ENCODE measurements around the gene TSPAN5. TPM values are rescaled to one million over a fixed set of nuclear protein-coding genes. Genes with fewer than 3 reads are reported as not detected.
A peak's percentile ranks its signal among the peaks of the same experiment; 100 is the strongest.

TSPAN5 gene
- polyA plus RNA-seq, 1 experiment = 190 TPM

- DNase-seq (ENCODE audit: low read depth, low spot score) = no peak
- Histone ChIP-seq H3K4me3 (ENCODE audit: low read depth, low read length) (no peak overlapping the region), H3K9me3 (ENCODE audit: control insufficient read depth, insufficient read depth, low read length) (no peaks in the 10 kb centered on the region), H3K27ac (ENCODE audit: low read depth, low read length) (peak overlapping the region; percentile 2), H3K27me3 (ENCODE audit: control insufficient read depth, insufficient read depth, low read length) (no peaks in the 10 kb centered on the region)
- ChIA-PET POLR2A (interaction anchor here (1.2 kb wide), 1 partner anchor 26 kb away, joined by 3 read pairs; no protein-coding TSS in a partner anchor), CTCF (interaction anchor here (0.6 to 2.2 kb wide), 3 partner anchors 53 to 372 kb away, joined by 3 to 9 read pairs (median 4); no protein-coding TSS in a partner anchor)
- no peak for TF ChIP-seq CTCF (IDR thresholded peaks at IDR 0.05; ENCODE audit: low read depth, low read length)
Observed at GRCh38 chr4:98522062-98522461, 136.3 kb downstream of the TSPAN5 start.

GRCh38 chr4:98521486-98521885 lies 136.9 kb downstream of the TSPAN5 start:
- H3K4me3 ChIP-seq (ENCODE audit: low read depth, low read length) = no peak overlapping the region
- no peak for DNase-seq (ENCODE audit: low read depth, low spot score)
- H3K27me3 ChIP-seq (ENCODE audit: control insufficient read depth, insufficient read depth, low read length) = no peaks in the 10 kb centered on the region
- ChIA-PET CTCF (interaction anchor here (0.9 kb wide), 1 partner anchor 372 kb away, joined by 3 read pairs; no protein-coding TSS in a partner anchor), POLR2A (no interaction called here)
- TF ChIP-seq CTCF (IDR thresholded peaks at IDR 0.05; ENCODE audit: low read depth, low read length) = no peak
- no peaks in the 10 kb centered on the region for H3K9me3 ChIP-seq (ENCODE audit: control insufficient read depth, insufficient read depth, low read length)
- no peak overlapping the region for H3K27ac ChIP-seq (ENCODE audit: low read depth, low read length)

- DNase-seq (ENCODE audit: low read depth, low spot score) = peak; percentile 20
- ChIA-PET CTCF (no interaction called here), POLR2A (no interaction called here)
- Histone ChIP-seq H3K4me3 (ENCODE audit: low read depth, low read length) (no peak overlapping the region), H3K27me3 (ENCODE audit: control insufficient read depth, insufficient read depth, low read length) (no peaks in the 10 kb centered on the region), H3K9me3 (ENCODE audit: control insufficient read depth, insufficient read depth, low read length) (no peaks in the 10 kb centered on the region), H3K27ac (ENCODE audit: low read depth, low read length) (peak overlapping the region; percentile 43)
- no peak for TF ChIP-seq CTCF (IDR thresholded peaks at IDR 0.05; ENCODE audit: low read depth, low read length)
Observed at GRCh38 chr4:98519268-98519977, 139.0 kb downstream of the TSPAN5 start.

GRCh38 chr4:98518559-98519267 lies 139.7 kb downstream of the TSPAN5 start:
- TF ChIP-seq CTCF (IDR thresholded peaks at IDR 0.05; ENCODE audit: low read depth, low read length) = no peak
- DNase-seq (ENCODE audit: low read depth, low spot score) = no peak
- no peaks in the 10 kb centered on the region for H3K9me3 ChIP-seq (ENCODE audit: control insufficient read depth, insufficient read depth, low read length)
- peak overlapping the region; percentile 34 for H3K27ac ChIP-seq (ENCODE audit: low read depth, low read length)
- CTCF ChIA-PET = no interaction called here
- POLR2A ChIA-PET = interaction anchor here (0.8 to 1.4 kb wide), 2 partner anchors 50 to 257 kb away, joined by 3 to 6 read pairs; partner anchors contain the start of gene RAP1GDS1
- H3K4me3 ChIP-seq (ENCODE audit: low read depth, low read length) = no peak overlapping the region
- no peaks in the 10 kb centered on the region for H3K27me3 ChIP-seq (ENCODE audit: control insufficient read depth, insufficient read depth, low read length)

Measured in AG04450 (cell line).